Esophagus muscularis mucosa (tissue), 3 donors: Measurements from ENCODE around the gene VCPKMT.

ENCODE experiments used
- POLR2A ChIP-seq: fragments of 450-650 bp; IDR thresholded peaks from one replicate; pipeline ENCODE4 v1.6.1; 2017; ENCODE audit warnings: antibody characterized with exemption, moderate library complexity, mild to moderate bottlenecking, low read depth
- POLR2AphosphoS5 ChIP-seq, 2 donors: sonication (generic); formaldehyde crosslinking; IDR thresholded peaks; one replicate each; pipeline ENCODE4 v1.6.1; 2017; ENCODE audit warnings: antibody characterized with exemption in 2 of 2
- TF ChIP-seq, protein P1 (sequence below), 3 experiments: fragments of 200-600 bp in 2 of 3; fragments of 450-650 bp in 1 of 3; sonication (generic) in 2 of 3; IDR thresholded peaks; one replicate each; pipeline ENCODE4 v1.5.1; 2017 to 2019; ENCODE audit warnings: antibody characterized with exemption in 3 of 3, mild to moderate bottlenecking in 2 of 3, moderate library complexity in 1 of 3

DNA sequence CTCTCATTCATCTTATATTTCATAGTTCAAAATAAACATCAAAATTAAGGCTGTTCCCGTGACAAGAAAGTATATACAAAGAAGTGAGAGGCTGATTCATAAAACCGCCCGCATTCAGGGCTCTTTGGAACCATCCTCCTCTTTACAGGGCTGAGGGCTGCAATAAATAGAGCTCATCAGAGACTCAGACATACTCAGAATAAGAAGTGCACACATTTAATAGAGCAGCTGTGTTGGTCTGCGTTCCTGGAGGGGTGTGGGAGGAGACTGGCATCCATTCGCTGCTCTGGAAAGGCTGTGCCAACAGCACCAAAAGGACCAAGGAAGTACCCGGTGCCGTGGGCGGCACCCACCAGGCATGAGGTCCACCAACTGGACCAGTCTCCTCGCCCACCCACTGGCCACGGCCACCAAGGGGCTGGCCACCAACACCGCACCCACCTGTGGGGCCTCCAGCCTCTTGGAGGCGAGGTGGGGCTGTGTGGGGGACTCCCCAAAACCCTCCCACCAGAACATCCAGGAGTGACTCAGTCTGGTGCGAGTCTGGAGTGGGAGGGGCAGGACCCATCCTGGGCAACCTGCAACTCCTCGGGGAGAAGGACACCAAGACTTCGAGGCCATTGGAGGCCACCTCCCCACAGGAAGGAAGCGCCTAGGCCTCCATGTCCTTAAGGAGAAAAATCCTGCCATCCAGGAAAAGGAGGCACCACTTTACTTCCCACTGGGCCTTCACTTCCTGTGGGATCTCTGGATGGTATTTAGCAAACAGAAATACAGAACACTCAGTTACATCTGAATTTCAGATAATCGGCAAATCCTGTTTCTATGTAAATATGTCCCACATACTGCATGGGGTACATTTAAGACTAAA, 32.7 kb downstream of the VCPKMT start:
- TF ChIP-seq POLR2AphosphoS5 (IDR thresholded peaks at IDR 0.05) (no peak), POLR2A (no peak)
- TF ChIP-seq, protein P1, sequence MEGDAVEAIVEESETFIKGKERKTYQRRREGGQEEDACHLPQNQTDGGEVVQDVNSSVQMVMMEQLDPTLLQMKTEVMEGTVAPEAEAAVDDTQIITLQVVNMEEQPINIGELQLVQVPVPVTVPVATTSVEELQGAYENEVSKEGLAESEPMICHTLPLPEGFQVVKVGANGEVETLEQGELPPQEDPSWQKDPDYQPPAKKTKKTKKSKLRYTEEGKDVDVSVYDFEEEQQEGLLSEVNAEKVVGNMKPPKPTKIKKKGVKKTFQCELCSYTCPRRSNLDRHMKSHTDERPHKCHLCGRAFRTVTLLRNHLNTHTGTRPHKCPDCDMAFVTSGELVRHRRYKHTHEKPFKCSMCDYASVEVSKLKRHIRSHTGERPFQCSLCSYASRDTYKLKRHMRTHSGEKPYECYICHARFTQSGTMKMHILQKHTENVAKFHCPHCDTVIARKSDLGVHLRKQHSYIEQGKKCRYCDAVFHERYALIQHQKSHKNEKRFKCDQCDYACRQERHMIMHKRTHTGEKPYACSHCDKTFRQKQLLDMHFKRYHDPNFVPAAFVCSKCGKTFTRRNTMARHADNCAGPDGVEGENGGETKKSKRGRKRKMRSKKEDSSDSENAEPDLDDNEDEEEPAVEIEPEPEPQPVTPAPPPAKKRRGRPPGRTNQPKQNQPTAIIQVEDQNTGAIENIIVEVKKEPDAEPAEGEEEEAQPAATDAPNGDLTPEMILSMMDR (IDR thresholded peaks at IDR 0.05): no peak
